Gastroesophageal sphincter (tissue), 3 donors: ENCODE data around the gene CDKN2AIPNL.

Source experiments
- EP300 ChIP-seq: sonication (generic); formaldehyde crosslinking; IDR thresholded peaks from one replicate; pipeline ENCODE4 v1.6.1; 2017; ENCODE audit warnings: antibody characterized with exemption, mild to moderate bottlenecking
- POLR2A ChIP-seq, 2 donors: fragments of 450-650 bp; IDR thresholded peaks; one replicate each; pipeline ENCODE4 v1.6.1; 2017; ENCODE audit warnings: antibody characterized with exemption in 2 of 2, mild to moderate bottlenecking in 2 of 2, moderate library complexity in 1 of 2
- TF ChIP-seq, protein P1 (sequence below), 4 experiments: fragments of 200-600 bp in 2 of 4; fragments of 450-650 bp in 2 of 4; sonication (generic) in 1 of 4; IDR thresholded peaks; one replicate each; pipeline ENCODE4 v1.5.1; 2017 to 2019; ENCODE audit warnings: antibody characterized with exemption in 4 of 4, mild to moderate bottlenecking in 2 of 4, moderate library complexity in 2 of 4

DNA sequence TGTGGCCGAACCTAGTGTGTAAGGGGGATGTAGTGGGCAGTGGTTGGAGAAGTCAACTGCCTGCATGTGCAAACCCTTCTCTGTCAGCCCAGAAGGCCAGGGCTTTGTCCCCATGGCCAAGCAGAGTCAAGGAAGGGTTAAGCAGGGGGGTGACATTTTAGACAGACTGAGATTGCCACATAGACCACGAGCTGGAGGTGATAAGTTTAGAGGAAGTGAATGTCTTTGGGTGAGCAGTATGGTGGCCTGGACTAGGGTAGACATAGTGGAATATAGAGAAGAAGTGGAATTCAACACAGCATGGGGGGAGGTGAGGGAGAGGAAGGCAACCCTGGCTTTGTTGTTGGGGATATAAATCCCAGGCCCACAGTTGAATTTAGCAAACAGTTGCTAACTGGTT, 38.7 kb upstream of the CDKN2AIPNL start:
- TF ChIP-seq EP300 (no peak), POLR2A (IDR thresholded peaks at IDR 0.05) (no peak)
- TF ChIP-seq, protein P1, sequence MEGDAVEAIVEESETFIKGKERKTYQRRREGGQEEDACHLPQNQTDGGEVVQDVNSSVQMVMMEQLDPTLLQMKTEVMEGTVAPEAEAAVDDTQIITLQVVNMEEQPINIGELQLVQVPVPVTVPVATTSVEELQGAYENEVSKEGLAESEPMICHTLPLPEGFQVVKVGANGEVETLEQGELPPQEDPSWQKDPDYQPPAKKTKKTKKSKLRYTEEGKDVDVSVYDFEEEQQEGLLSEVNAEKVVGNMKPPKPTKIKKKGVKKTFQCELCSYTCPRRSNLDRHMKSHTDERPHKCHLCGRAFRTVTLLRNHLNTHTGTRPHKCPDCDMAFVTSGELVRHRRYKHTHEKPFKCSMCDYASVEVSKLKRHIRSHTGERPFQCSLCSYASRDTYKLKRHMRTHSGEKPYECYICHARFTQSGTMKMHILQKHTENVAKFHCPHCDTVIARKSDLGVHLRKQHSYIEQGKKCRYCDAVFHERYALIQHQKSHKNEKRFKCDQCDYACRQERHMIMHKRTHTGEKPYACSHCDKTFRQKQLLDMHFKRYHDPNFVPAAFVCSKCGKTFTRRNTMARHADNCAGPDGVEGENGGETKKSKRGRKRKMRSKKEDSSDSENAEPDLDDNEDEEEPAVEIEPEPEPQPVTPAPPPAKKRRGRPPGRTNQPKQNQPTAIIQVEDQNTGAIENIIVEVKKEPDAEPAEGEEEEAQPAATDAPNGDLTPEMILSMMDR (IDR thresholded peaks at IDR 0.05), result no peak
